Measurements from ENCODE around the gene KCTD19.
A peak's percentile ranks its signal among the peaks of the same experiment; 100 is the strongest.

Gene KCTD19

GRCh38 chr16:67247192-67248072 lies 79.1 kb downstream of the KCTD19 start, which contains the start of gene FHOD1:
Gene FHOD1 (minus strand): TSS chr16:67247481. CDS start chr16:67247410, 71 bp downstream.
- H3K27ac ChIP-seq: peak within 1 kb of the TSS; percentile 34 to 91 (median 82)
- H3K4me3 ChIP-seq: peak within 1 kb of the TSS; percentile 60 to 95 (median 75)

DNA sequence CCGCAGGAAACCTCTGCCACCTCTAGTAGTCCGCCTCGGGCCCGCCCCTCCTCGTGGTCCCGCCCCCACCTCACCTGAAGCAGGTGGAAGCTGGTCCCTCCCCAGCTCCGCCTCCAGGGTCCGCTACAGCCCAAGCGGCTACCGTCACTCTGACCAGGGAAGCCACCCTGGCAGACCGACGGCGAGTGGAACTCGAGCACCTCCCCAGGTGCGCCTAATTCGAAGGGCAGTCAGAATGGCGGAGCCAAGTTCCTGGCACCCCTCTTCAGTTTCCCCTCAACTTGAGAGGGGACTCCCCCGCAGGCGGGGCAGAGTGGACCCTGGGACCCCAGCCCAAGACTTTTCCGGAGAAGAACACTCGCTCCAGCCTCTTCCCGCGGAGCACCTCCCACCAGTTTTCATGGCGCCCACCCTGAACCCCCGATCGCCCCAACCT lies 79.8 kb downstream of the KCTD19 start:
- Histone ChIP-seq H3K4me3 (peak overlapping the region; percentile 60 to 95 (median 75)), H3K27ac (peak overlapping the region; percentile 34 to 91 (median 82))

DNA sequence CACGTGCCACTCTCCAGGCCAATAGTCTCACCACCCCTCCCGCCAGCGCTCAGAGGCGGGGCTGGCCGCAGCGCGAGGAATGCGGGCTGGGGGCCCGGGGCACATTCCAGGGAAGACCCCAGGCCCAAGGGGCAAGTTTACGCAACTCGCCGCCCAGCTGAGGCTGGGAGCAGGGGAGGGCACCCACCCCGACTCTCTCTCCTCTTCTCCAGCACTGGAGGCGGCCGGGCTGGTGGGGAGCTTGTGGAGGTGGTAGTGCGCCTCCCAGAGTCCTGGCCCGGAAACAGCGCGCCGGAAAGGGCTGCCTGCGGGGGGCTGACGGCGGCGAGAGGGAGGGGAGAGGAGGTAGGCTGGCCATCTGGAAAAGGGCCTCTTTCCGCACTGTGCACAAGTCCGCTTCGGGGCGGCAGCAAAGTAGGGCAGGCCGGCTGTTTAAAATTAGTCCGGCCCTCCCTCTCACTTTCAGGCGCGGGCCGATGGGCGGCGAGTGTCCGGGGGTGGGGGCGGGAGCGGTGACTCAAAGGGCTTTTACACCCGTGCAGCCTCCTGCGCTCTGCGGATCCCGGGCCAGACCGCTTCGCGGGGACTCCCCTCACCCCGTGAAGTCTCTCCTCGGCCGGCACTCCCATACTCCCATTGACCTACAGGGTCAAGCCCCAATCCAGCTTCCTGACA lies 80.3 kb downstream of the KCTD19 start:
- Histone ChIP-seq H3K4me3 (peak overlapping the region; percentile 60 to 95 (median 75)), H3K27ac (peak overlapping the region; percentile 34 to 91 (median 82))

- Histone ChIP-seq H3K27ac (peak overlapping the region in 20 of 21 experiments; percentile 65 to 91 (median 82)), H3K4me3 (peak overlapping the region; percentile 60 to 95 (median 75))
Observed at GRCh38 chr16:67245674-67246080, 80.9 kb downstream of the KCTD19 start.

GRCh38 chr16:67245186-67245585 lies 81.4 kb downstream of the KCTD19 start:
- peak overlapping the region; percentile 14 to 91 (median 82) for H3K27ac ChIP-seq

DNA sequence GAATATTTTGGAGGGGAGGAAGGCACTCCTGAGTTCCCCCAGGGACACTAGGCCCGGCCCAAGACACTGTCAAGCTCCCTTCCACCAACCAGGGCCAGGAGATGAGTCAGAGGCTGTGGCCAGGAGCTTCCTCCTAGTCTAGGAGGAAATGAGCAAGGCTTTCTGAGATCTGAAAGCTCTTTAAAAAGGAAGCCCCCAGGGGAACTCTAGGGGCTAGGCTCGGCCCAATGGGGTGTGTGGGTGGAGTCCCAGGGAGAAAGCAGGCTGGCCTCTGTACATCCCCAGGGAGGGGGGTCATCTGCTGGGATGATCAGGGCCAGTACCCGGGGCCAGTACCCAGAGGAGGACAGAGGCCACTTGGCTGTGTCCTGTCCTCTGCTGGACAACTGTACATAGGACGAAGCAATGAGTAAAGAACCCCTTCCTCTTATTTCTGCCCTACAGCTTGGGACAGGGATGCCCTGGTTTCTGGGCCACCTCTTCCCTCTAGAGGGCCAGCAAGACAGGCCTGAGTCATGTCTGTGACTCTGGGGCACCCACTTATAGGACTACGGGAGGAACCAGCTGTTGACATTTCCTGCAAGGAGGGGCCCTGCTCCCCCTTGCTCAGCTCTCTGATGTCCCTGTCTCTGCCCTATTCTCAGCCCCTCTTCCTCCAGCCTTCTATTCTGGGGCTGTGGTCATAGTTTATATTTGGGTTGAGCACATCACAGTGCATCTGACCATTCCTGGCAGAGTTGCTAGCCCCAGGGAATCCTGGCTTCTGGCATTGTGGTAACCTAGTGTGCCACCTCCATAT lies 82.0 kb downstream of the KCTD19 start:
- Histone ChIP-seq H3K27ac (peak overlapping the region; percentile 14 to 91 (median 82)), H3K4me3 (peak overlapping the region in 2 of 7 experiments; percentile 3 to 86)

More at GRCh38 chr16:67245186-67245585, 81.4 kb downstream of the KCTD19 start:
- H3K4me3 ChIP-seq: peak overlapping the region in 3 of 7 experiments; percentile 74 to 86 (median 75)

DNA sequence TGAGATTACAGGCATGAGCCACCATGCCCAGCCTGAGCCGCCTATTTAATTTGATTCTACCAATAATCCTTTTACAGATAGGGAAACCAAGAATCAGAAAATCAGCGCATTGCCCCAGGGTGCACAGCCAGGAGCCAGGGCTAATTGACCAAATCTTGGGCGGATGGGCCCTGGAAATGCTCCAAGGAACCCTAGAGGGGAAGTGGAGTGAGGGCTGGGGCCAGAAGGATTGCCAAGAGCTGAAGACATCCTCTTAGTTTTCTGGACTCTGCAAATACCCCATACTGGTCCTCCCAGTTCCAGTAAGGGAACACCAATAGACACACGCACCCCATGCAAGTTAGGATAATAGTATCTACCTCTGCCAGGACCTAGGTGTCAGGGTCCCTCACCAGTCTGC lies 83.1 kb downstream of the KCTD19 start:
- peak overlapping the region in 19 of 21 experiments; percentile 65 to 91 (median 83) for H3K27ac ChIP-seq

GRCh38 chr16:67242138-67242730 lies 84.3 kb downstream of the KCTD19 start:
- Histone ChIP-seq H3K27ac (peak overlapping the region in 19 of 21 experiments; percentile 7 to 91 (median 66)), H3K4me3 (no peak overlapping the region)

More for the DNA sequence above, 83.1 kb downstream of the KCTD19 start:
- no peak overlapping the region for H3K4me3 ChIP-seq

DNA sequence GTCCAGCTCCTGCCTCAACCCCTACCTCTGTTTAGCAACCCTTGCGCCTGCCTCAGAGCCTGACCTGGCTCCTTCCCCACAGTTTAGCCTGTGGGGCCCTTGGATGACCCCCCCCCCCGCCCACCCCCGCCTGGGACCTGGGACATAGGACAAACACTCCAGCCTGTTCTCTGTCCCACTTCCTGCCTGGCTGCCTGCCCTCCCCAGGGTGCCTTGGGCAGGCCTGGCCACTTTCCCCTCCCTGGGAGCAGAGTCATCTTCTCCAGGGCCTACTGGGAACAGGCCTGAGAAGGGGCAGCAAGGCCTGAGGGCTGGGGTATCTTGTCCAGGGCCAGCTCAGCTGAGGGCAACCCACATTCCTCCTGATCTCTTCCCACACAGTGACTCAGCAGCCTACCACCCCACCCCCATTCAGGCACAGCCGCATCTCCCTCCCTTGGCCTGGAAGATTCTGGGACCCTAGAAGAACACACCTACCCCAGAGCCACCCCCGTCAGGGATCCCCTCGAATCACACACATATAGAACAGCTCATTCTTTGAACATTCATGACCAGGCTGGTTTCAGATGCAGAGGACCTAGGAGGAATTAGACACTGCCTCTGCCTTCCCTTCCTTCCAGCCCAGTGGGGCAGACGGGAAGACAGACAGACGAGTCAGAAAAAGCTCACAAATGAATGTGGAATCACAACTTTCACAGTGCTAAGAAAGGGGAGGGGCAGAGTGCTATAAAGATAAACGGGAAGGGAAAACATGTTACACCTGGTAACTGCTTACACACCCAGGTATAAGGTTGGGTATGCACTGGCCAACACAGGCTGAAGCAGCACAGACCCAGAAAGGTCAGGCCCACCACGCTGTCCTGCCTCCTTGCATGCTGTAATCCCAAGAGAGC lies 85.3 kb downstream of the KCTD19 start:
- peak overlapping the region in 20 of 21 experiments; percentile 46 to 91 (median 78) for H3K27ac ChIP-seq
- H3K4me3 ChIP-seq: no peak overlapping the region

- no peak overlapping the region for H3K4me3 ChIP-seq
- peak overlapping the region in 19 of 21 experiments; percentile 46 to 91 (median 78) for H3K27ac ChIP-seq
Observed at GRCh38 chr16:67240506-67240905, 86.0 kb downstream of the KCTD19 start.
